ENCODE results near the gene TSSK3.

TSSK3 gene

DNA sequence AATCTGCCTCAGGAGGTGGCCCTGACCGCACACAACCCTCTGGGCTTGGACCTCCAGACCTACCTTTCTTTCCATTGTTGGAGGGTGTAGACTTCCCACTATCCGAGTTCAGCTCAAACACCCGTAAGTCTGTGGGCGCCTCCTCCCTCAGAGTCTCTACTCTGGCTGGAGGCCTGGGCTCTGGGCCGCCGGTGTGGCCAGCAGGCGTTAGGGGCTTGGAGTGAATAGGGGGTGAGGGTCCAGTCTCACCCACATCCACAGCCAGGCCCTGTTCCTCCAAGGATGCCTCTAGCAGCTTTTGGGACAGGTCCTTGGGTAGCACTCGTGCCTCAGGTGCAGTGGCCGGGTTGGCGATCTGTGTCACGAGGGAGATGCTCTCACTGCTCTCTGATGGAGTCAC, 13.9 kb downstream of the TSSK3 start:
- no peaks in the 10 kb centered on the region for H3F3A ChIP-seq (ENCODE audit: low read depth)
- no peaks in the 10 kb centered on the region for H3K79me2 ChIP-seq (ENCODE audit: insufficient read depth, low read length)
- H3K9me3 ChIP-seq (ENCODE audit: insufficient read depth, low read depth, low read length) = no peaks in the 10 kb centered on the region
- H3K4me1 ChIP-seq (ENCODE audit: insufficient read depth, low read length, poor library complexity, severe bottlenecking) = peaks cover 12% of the 10 kb centered on the region
- H3K4me3 ChIP-seq (ENCODE audit: low read length, poor library complexity, severe bottlenecking) = no peak overlapping the region
- H3K4me2 ChIP-seq (ENCODE audit: low read depth, low read length, poor library complexity, severe bottlenecking) = no peak overlapping the region
- H2AFZ ChIP-seq (ENCODE audit: low read length) = no peak overlapping the region
- no peaks in the 10 kb centered on the region for H3K9me2 ChIP-seq (replicated peaks; ENCODE audit: low read depth, low read length)
- no peak overlapping the region for H3K9ac ChIP-seq (ENCODE audit: low read depth, low read length, poor library complexity, severe bottlenecking)
- H3K36me3 ChIP-seq (ENCODE audit: insufficient read depth, low read length) = peaks cover 63% of the 10 kb centered on the region; the same call in 1 of the 2 replicates
- H4K20me1 ChIP-seq (ENCODE audit: insufficient read depth, low read length, poor library complexity, severe bottlenecking) = peaks cover 5% of the 10 kb centered on the region
- H3K27me3 ChIP-seq (ENCODE audit: insufficient read depth, low read length, poor library complexity, severe bottlenecking) = no peaks in the 10 kb centered on the region
- TF ChIP-seq, protein P1, sequence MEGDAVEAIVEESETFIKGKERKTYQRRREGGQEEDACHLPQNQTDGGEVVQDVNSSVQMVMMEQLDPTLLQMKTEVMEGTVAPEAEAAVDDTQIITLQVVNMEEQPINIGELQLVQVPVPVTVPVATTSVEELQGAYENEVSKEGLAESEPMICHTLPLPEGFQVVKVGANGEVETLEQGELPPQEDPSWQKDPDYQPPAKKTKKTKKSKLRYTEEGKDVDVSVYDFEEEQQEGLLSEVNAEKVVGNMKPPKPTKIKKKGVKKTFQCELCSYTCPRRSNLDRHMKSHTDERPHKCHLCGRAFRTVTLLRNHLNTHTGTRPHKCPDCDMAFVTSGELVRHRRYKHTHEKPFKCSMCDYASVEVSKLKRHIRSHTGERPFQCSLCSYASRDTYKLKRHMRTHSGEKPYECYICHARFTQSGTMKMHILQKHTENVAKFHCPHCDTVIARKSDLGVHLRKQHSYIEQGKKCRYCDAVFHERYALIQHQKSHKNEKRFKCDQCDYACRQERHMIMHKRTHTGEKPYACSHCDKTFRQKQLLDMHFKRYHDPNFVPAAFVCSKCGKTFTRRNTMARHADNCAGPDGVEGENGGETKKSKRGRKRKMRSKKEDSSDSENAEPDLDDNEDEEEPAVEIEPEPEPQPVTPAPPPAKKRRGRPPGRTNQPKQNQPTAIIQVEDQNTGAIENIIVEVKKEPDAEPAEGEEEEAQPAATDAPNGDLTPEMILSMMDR (conservative IDR thresholded peaks at IDR 0.05; ENCODE audit: low read length) = no peak
- no peak for TF ChIP-seq EZH2phosphoT487 (IDR thresholded peaks at IDR 0.05; ENCODE audit: borderline replicate concordance)

DNA sequence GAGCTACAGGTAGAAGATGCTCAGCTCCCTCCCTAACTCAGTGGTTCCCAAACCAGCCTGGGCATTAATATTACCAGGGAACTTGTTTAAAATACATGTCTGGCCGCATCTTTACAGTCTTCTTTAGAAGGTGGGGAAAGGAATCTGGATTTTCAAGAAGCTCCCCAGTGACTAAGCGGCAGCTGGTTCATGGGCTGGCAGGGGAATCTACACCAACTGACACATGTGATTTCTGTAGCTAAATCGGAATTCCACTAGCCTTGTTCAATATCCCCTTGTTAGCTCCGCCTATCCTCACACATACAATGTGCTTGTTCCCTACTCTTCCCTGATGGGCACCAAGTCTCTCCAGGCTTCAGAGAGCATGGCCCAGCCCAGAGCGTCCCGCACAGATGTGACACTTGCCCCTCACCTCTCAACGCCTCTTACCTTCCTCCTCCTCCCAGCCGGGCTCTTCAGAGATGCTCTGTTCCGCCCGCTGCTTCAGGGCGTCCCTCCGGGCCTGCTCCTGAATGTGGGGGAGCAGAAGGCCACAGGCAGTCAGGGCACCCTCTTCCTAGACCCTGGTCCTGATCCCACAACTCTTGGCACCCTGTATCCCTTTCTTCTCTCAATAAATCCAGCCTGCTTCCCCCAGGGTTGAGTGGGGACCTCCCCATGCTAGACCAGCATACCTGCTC, 15.3 kb downstream of the TSSK3 start:
- no peaks in the 10 kb centered on the region for H3K9me3 ChIP-seq (ENCODE audit: insufficient read depth, low read depth, low read length)
- no peak overlapping the region for H2AFZ ChIP-seq (ENCODE audit: low read length)
- peaks cover 78% of the 10 kb centered on the region; the same call in 1 of the 2 replicates for H3K36me3 ChIP-seq (ENCODE audit: insufficient read depth, low read length)
- H3K9ac ChIP-seq (ENCODE audit: low read depth, low read length, poor library complexity, severe bottlenecking) = no peak overlapping the region
- peaks cover under 1% of the 10 kb centered on the region for H3K4me1 ChIP-seq (ENCODE audit: insufficient read depth, low read length, poor library complexity, severe bottlenecking)
- no peak overlapping the region for H3K4me2 ChIP-seq (ENCODE audit: low read depth, low read length, poor library complexity, severe bottlenecking)
- H3K9me2 ChIP-seq (replicated peaks; ENCODE audit: low read depth, low read length) = no peaks in the 10 kb centered on the region
- H3K79me2 ChIP-seq (ENCODE audit: insufficient read depth, low read length) = no peaks in the 10 kb centered on the region
- H3K27me3 ChIP-seq (ENCODE audit: insufficient read depth, low read length, poor library complexity, severe bottlenecking) = no peaks in the 10 kb centered on the region
- TF ChIP-seq EZH2phosphoT487 (IDR thresholded peaks at IDR 0.05; ENCODE audit: borderline replicate concordance) = no peak
- TF ChIP-seq, protein P1 (conservative IDR thresholded peaks at IDR 0.05; ENCODE audit: low read length) = no peak
- H4K20me1 ChIP-seq (ENCODE audit: insufficient read depth, low read length, poor library complexity, severe bottlenecking) = no peaks in the 10 kb centered on the region
- no peak overlapping the region for H3K4me3 ChIP-seq (ENCODE audit: low read length, poor library complexity, severe bottlenecking)
- H3F3A ChIP-seq (ENCODE audit: low read depth) = no peaks in the 10 kb centered on the region

DNA sequence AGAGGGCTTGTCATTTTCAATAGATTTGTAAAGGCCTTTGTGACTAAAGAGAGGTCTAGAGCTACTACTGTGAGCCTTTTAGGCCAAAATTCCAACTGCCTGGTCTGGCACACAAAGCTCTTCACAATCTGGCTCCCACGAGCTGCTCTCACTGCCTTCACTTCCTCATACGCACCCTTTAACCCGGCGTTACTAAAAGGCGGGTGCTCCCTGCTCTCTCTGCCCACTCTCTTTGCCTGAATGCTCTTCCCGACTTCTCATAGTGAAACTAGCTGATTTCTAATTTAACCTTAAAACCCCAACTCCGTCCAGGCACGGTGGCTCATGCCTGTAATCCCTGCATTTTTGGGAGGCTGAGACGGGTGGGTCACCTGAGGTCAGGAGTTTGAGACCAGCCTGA, 17.7 kb downstream of the TSSK3 start:
- Histone ChIP-seq H3K79me2 (ENCODE audit: insufficient read depth, low read length) (no peaks in the 10 kb centered on the region), H2AFZ (ENCODE audit: low read length) (no peak overlapping the region), H4K20me1 (ENCODE audit: insufficient read depth, low read length, poor library complexity, severe bottlenecking) (no peaks in the 10 kb centered on the region), H3K9me3 (ENCODE audit: insufficient read depth, low read depth, low read length) (no peaks in the 10 kb centered on the region), H3K4me1 (ENCODE audit: insufficient read depth, low read length, poor library complexity, severe bottlenecking) (no peaks in the 10 kb centered on the region), H3K9me2 (replicated peaks; ENCODE audit: low read depth, low read length) (no peaks in the 10 kb centered on the region), H3K4me2 (ENCODE audit: low read depth, low read length, poor library complexity, severe bottlenecking) (no peak overlapping the region), H3K9ac (ENCODE audit: low read depth, low read length, poor library complexity, severe bottlenecking) (no peak overlapping the region), H3K4me3 (ENCODE audit: low read length, poor library complexity, severe bottlenecking) (no peak overlapping the region), H3K27me3 (ENCODE audit: insufficient read depth, low read length, poor library complexity, severe bottlenecking) (no peaks in the 10 kb centered on the region), H3K36me3 (ENCODE audit: insufficient read depth, low read length) (peaks cover 92% of the 10 kb centered on the region; the same call in 1 of the 2 replicates), H3F3A (ENCODE audit: low read depth) (no peaks in the 10 kb centered on the region)
- TF ChIP-seq EZH2phosphoT487 (IDR thresholded peaks at IDR 0.05; ENCODE audit: borderline replicate concordance) = no peak
- TF ChIP-seq, protein P1 (conservative IDR thresholded peaks at IDR 0.05; ENCODE audit: low read length) = no peak
